Prostate gland (tissue), 2 donors: ENCODE data around the gene PPIAL4G.
"Not testable (repeated sequence)": the region's sequence is repeated elsewhere in the genome, so short reads cannot be mapped to it uniquely, and the experiment has no call there.

Experiments used
- POLR2A ChIP-seq: fragments of 450-650 bp; IDR thresholded peaks from one replicate; pipeline ENCODE4 v1.6.1; 2016; ENCODE audit warnings: antibody characterized with exemption, mild to moderate bottlenecking
- TF ChIP-seq, protein P1 (sequence below), 4 experiments: fragments of 200-600 bp in 2 of 4; fragments of 450-650 bp in 2 of 4; sonication (generic) in 2 of 4; IDR thresholded peaks; 1 replicate in 3 of 4; 2 replicates in 1 of 4; pipeline ENCODE4 v1.5.1; 2016 to 2019; ENCODE audit warnings: antibody characterized with exemption in 4 of 4, mild to moderate bottlenecking in 2 of 4, moderate library complexity in 2 of 4

DNA sequence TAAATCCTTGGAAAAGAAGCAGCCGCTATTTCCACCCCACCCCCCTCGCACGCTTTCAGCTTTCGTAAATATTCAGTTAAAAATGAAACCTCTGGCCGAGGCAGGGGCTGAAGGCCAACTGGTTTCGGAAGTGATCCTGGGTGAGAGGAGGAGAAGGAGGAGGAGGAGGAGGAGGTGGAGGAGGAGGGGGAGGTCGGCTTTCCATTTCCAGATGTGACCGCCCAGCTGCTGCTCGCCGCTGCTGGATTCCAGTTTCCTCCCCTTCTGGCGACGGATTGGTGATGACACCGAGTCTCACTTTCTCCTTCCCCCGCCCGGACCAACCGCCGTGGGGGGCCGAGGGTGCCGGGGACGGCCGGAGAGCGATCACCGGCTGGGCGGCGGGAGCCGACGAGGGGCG lies 23.4 kb downstream of the PPIAL4G start:
- TF ChIP-seq, protein P1, sequence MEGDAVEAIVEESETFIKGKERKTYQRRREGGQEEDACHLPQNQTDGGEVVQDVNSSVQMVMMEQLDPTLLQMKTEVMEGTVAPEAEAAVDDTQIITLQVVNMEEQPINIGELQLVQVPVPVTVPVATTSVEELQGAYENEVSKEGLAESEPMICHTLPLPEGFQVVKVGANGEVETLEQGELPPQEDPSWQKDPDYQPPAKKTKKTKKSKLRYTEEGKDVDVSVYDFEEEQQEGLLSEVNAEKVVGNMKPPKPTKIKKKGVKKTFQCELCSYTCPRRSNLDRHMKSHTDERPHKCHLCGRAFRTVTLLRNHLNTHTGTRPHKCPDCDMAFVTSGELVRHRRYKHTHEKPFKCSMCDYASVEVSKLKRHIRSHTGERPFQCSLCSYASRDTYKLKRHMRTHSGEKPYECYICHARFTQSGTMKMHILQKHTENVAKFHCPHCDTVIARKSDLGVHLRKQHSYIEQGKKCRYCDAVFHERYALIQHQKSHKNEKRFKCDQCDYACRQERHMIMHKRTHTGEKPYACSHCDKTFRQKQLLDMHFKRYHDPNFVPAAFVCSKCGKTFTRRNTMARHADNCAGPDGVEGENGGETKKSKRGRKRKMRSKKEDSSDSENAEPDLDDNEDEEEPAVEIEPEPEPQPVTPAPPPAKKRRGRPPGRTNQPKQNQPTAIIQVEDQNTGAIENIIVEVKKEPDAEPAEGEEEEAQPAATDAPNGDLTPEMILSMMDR (IDR thresholded peaks at IDR 0.05): not testable (repeated sequence)
- not testable (repeated sequence) for TF ChIP-seq POLR2A
